ENCODE results near the gene FLT4. TPM values are rescaled to one million over a fixed set of nuclear protein-coding genes. Genes with fewer than 3 reads are reported as not detected.

Gene FLT4
- total RNA-seq, 6 experiments from 2014 or later, result not detected

DNA sequence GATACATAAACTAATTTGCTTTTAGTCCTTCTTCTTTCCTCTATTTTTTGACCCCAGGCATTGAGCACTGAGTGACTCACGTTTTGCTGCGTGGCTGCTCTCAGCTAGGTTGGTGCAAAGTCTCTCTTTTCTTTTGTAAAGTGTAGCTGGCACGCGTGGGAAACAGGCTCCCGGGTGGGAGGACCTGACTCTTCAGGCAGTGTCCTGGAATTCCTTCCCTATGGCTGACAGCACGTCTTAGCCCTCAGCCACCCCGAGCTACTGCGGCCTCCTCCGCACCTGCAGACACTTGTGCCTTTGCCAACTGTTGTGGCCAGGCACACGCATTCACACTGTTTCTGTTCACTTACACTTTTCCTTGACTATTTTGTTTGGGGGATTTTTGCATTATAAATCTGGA lies 57.2 kb downstream of the FLT4 start:
- TF ChIP-seq, protein P1, sequence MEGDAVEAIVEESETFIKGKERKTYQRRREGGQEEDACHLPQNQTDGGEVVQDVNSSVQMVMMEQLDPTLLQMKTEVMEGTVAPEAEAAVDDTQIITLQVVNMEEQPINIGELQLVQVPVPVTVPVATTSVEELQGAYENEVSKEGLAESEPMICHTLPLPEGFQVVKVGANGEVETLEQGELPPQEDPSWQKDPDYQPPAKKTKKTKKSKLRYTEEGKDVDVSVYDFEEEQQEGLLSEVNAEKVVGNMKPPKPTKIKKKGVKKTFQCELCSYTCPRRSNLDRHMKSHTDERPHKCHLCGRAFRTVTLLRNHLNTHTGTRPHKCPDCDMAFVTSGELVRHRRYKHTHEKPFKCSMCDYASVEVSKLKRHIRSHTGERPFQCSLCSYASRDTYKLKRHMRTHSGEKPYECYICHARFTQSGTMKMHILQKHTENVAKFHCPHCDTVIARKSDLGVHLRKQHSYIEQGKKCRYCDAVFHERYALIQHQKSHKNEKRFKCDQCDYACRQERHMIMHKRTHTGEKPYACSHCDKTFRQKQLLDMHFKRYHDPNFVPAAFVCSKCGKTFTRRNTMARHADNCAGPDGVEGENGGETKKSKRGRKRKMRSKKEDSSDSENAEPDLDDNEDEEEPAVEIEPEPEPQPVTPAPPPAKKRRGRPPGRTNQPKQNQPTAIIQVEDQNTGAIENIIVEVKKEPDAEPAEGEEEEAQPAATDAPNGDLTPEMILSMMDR (IDR thresholded peaks at IDR 0.05), result no peak
- DNase-seq, result no peak
- H3K27me3 Mint-ChIP-seq (ENCODE audit: insufficient read depth), result peaks cover 28% of the 10 kb centered on the region
- no peak overlapping the region for H3K4me3 Mint-ChIP-seq
- H3K27ac Mint-ChIP-seq, result no peak overlapping the region
- peaks cover 5% of the 10 kb centered on the region; the same call in 1 of the 2 replicates for H3K4me1 Mint-ChIP-seq (ENCODE audit: low read depth)
- no peaks in the 10 kb centered on the region; the same call in 1 of the 2 replicates for H3K36me3 Mint-ChIP-seq (ENCODE audit: low read depth)
- H3K9me3 Mint-ChIP-seq, result no peaks in the 10 kb centered on the region

DNA sequence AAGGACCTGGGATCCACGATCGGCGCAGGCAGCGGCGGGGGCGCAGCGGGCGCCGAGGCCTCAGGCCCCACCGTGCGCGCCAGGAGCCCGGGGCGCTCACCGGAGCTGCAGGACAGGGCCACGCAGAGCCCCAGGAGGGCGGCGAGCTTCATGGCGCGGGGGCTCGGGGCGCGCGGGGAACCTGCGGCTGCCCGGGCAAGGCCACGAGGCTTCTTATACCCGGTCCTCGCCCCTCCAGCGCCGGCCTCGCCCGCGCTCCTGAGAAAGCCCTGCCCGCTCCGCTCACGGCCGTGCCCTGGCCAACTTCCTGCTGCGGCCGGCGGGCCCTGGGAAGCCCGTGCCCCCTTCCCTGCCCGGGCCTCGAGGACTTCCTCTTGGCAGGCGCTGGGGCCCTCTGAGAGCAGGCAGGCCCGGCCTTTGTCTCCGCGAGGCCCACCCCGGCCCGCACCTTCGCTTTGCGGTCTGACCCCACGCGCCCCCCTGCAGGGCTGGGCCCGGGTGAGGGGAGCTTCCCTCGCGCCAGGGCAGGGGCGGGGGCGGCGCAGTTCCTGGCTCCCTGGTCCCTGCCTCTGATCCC lies 58.0 kb downstream of the FLT4 start, which contains the start of gene SCGB3A1:
Gene SCGB3A1 (minus strand): TSS at position 189 of the 577 bp plus-strand sequence. CDS start 37 bp downstream, at position 152.
- peaks cover 28% of the 10 kb centered on the region for H3K27me3 Mint-ChIP-seq (ENCODE audit: insufficient read depth)

DNA sequence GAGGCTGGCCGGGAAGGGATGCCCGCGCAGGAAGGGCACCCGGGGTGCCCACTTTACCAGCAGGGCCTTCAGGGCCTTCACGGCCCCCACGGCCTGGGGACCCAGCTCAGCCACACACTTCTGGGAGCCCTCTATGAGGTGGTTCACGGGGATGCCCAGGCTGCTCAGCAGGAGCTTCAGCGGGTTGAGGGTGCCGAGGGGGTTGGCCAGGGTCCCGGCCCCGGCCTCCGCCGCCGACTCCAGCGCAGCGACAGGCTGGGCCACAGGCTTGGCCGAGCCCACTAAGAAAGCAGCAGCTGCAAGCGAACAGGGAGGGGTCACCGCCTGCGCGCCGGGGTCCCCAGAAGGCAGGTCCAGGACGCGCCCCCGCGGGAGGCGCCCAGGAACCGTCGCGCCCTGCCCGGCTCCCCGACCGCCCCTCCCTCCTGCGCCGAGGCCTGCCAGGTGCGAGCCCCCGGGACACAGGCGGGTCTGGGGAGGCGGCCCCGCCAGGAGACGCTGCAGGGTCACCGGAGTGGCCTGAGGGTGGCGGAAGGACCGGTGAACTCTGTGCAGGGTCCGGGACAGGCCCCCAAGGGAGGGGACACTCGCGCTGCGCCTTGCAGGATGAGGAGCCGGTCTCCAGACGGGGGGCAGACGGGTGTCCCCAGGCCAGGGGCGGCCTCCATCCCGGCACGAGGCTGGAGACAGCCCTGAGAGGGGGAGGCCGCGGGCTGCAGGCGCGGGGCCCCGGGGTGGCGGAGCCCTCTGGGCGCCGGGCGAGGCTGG lies 58.7 kb downstream of the FLT4 start:
- Mint-ChIP-seq H3K27me3 (ENCODE audit: insufficient read depth) (peaks cover 27% of the 10 kb centered on the region), H3K27ac (no peak overlapping the region), H3K4me3 (no peak overlapping the region), H3K9me3 (no peaks in the 10 kb centered on the region), H3K4me1 (ENCODE audit: low read depth) (peaks cover 5% of the 10 kb centered on the region; the same call in 1 of the 2 replicates), H3K36me3 (ENCODE audit: low read depth) (no peaks in the 10 kb centered on the region; the same call in 1 of the 2 replicates)
- TF ChIP-seq, protein P1 (IDR thresholded peaks at IDR 0.05), result no peak
- DNase-seq, result no peak

More for the DNA sequence above, 58.0 kb downstream of the FLT4 start, which contains the start of gene SCGB3A1:
- H3K27ac Mint-ChIP-seq, result no peak within 1 kb of the TSS
- no peaks in the 10 kb centered on the region for H3K9me3 Mint-ChIP-seq
- TF ChIP-seq, protein P1 (IDR thresholded peaks at IDR 0.05), result no peak
- H3K4me3 Mint-ChIP-seq, result no peak within 1 kb of the TSS
- H3K36me3 Mint-ChIP-seq (ENCODE audit: low read depth), result no peaks in the 10 kb centered on the region; the same call in 1 of the 2 replicates
- no peak for DNase-seq
- H3K4me1 Mint-ChIP-seq (ENCODE audit: low read depth), result peaks cover 5% of the 10 kb centered on the region; the same call in 1 of the 2 replicates

DNA sequence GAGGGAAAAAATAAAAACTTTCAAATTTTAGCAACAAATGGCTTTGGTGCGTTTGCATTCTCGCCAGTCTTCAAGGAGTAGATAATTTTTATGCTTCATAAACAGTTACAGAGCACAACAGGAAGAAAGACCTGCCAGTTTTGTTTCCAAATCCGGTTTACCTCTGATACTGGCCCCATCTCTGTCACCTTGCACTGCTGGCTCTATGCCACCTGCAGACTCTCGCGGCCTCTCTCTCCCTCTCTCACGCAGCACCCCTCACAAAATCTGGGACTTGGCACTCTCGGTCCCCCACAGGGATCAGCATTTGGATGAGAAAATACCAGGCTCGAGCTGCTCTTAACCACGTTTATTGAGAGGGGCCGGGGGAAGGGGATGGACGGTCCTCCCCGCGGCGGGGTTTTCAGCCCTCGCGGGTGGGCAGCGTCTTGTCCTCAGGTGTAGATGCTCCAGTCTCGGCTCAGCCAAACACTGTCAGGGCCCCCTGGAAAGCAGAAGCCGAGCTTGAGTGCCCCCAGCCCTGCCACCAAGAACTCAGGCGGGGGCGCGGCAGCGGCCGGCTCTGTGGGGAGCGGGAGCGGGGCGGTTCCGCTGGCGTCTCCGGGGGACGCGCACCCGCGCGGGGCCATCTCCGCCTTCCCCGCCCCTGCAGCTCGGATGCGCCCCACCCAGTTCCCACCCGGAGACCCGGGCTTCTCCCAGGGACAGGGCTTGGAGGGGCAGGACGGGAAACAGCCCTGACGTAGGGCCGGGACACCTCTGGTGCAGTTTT lies 59.4 kb downstream of the FLT4 start:
- Mint-ChIP-seq H3K9me3 (no peaks in the 10 kb centered on the region), H3K36me3 (ENCODE audit: low read depth) (no peaks in the 10 kb centered on the region; the same call in 1 of the 2 replicates), H3K4me3 (no peak overlapping the region), H3K4me1 (ENCODE audit: low read depth) (peaks cover 5% of the 10 kb centered on the region; the same call in 1 of the 2 replicates), H3K27ac (no peak overlapping the region), H3K27me3 (ENCODE audit: insufficient read depth) (peaks cover 27% of the 10 kb centered on the region)
- TF ChIP-seq, protein P1 (IDR thresholded peaks at IDR 0.05), result no peak
- no peak for DNase-seq

DNA sequence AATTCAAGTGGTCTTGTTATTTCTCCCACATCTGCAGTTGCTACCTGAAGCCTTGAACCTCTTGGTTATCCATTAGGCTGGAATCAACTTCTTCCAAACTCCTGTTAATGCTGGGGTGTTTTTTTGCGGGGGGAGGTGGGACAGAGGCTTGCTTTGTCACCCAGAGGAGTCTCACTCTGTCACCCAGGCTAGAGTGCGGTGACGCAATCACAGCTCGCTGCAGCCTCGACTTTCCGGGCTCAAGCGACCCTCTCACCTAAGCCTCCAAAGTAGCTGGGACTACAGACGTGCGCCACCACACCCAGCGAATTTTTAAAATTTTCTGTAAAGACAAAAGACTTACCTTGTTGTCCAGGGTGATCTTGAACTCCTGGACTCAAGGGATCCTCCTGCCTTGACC lies 62.5 kb downstream of the FLT4 start:
- Mint-ChIP-seq H3K27ac (no peak overlapping the region), H3K4me3 (no peak overlapping the region), H3K36me3 (ENCODE audit: low read depth) (no peaks in the 10 kb centered on the region), H3K4me1 (ENCODE audit: low read depth) (peaks cover 5% of the 10 kb centered on the region; the same call in 1 of the 2 replicates), H3K27me3 (ENCODE audit: insufficient read depth) (peaks cover 10% of the 10 kb centered on the region), H3K9me3 (no peaks in the 10 kb centered on the region)
- no peak for DNase-seq
- TF ChIP-seq, protein P1 (IDR thresholded peaks at IDR 0.05), result no peak
